GM12864 (cell line): ENCODE data around the gene TMEM87A.

Source experiments
- DNase-seq: peaks from one replicate; pipeline ENCODE4 v3.0.0-alpha.2; 2011; ENCODE audit warnings: low read depth
- H3K4me3 ChIP-seq: 2 replicates; pipeline ENCODE4 v1.5.1; 2011; ENCODE audit warnings: mild to moderate bottlenecking, low read depth, low read length, control low read depth
- CTCF ChIP-seq: IDR thresholded peaks from 2 replicates; pipeline ENCODE4 v1.5.1; 2011; ENCODE audit warnings: low read depth, mild to moderate bottlenecking, moderate library complexity, low read length, control low read depth, inconsistent platforms; ENCODE audit errors: missing control alignments

TMEM87A gene

DNA sequence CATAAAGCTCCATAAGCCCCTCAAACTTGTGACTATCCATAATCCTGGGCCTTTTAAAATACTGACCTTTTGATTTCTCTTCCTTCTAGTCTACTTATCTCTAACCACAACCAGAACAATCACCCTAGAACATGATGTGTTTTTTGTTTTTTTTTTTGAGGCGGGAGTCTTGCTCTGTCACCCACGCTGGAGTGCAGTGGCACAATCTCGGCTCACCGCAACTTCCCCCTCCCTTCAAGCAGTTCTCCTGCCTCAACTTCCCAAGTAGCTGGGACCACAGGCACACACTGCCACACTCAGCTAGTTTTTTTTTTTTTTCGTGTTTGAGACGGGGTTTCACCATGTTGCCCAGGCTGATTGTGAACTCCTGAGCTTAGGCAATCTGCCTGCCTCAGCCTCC lies 90.3 kb downstream of the TMEM87A start:
- DNase-seq: no peak
- no peak overlapping the region for H3K4me3 ChIP-seq
- TF ChIP-seq CTCF: no peak

DNA sequence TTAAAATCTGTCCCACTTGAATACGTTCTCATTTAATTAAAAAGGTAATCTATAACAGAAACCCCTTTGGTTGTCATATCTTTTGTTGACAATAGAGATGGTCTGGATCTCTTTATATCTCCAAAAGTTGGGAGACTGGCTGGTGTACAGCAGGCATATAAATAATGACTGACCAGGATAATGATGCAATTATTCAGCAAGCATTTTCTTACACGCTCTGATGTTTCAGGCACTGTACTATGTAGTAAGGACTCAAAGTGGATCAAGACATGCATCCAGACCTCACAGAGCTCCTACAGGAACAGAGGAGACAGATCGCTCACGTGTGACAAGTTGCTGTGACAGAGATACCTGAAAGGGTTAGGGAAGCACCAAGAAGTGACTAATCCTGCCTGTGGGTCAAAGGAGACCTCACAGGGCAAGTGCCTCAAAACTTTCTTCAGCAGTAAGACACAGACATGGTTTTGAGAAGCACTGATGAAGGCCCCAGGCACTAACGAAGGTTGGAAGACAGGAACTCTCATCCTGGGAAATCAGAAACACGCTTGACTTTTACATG lies 90.8 kb downstream of the TMEM87A start:
- H3K4me3 ChIP-seq: no peak overlapping the region
- no peak for TF ChIP-seq CTCF
- no peak for DNase-seq

GRCh38 chr15:42178056-42178455 lies 95.2 kb downstream of the TMEM87A start:
- DNase-seq: no peak
- TF ChIP-seq CTCF: no peak
- no peak overlapping the region for H3K4me3 ChIP-seq

DNA sequence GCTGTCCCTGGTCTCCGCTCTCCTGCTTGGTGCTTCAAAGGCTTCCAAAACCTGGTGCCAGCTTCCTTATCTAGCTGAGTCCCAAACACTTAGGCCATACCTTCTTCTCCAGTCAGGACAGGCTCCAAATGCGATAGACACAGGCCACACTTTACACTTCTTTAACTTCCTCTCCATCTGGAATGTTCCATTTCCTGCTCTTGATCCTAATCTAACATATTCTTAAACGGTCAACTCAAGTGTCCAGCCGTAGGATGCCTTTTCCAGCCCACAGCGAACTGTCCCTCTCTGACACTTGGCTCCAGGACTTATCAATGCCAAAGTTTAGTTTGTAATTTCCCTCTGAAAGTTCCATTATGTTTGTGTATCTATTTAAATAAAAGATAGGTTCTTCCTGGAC lies 97.6 kb downstream of the TMEM87A start:
- TF ChIP-seq CTCF: no peak
- DNase-seq: no peak
- no peak overlapping the region for H3K4me3 ChIP-seq

GRCh38 chr15:42172475-42172874 lies 100.8 kb downstream of the TMEM87A start:
- H3K4me3 ChIP-seq: no peak overlapping the region
- no peak for TF ChIP-seq CTCF
- no peak for DNase-seq

GRCh38 chr15:42171795-42172194 lies 101.4 kb downstream of the TMEM87A start:
- TF ChIP-seq CTCF: no peak
- DNase-seq: no peak
- no peak overlapping the region for H3K4me3 ChIP-seq

GRCh38 chr15:42171122-42171521 lies 102.1 kb downstream of the TMEM87A start:
- no peak for TF ChIP-seq CTCF
- no peak for DNase-seq
- no peak overlapping the region for H3K4me3 ChIP-seq
